SK-N-SH (cell line): ENCODE results near the gene CHST11.

Source experiments
- FOXJ3 ChIP-seq: sonication (generic); formaldehyde crosslinking; IDR thresholded peaks from 2 replicates; pipeline ENCODE4 v1.5.1; 2020; ENCODE audit warnings: mild to moderate bottlenecking, missing genetic modification reagents
- TF ChIP-seq, protein P1 (sequence below): fragments of 200-600 bp; sonication (generic); IDR thresholded peaks from 2 replicates; pipeline ENCODE4 v1.6.1; 2017; ENCODE audit warnings: antibody characterized with exemption, mild to moderate bottlenecking, moderate library complexity

DNA sequence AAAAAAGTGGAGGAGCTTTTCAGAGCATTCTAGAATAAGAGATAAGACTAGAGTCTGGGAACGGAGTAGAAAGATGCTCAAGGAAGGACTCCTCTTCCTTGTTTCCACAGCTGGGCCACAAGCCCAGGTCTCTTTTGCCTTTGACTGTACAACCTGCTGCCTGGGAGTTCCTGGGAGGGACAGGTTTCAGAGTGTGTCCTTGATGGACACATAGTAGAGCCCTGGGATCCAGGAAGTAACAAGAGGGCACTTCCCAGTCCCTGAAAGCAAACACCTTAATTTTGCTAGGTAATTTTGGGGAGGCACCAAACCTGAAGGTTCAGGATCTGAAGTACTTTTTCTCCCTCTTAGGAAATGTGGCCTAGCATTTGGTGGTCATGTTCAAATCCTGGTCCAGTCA, 44.4 kb downstream of the CHST11 start:
- TF ChIP-seq FOXJ3 (CRISPR knock-in tag) = no peak
- TF ChIP-seq, protein P1, sequence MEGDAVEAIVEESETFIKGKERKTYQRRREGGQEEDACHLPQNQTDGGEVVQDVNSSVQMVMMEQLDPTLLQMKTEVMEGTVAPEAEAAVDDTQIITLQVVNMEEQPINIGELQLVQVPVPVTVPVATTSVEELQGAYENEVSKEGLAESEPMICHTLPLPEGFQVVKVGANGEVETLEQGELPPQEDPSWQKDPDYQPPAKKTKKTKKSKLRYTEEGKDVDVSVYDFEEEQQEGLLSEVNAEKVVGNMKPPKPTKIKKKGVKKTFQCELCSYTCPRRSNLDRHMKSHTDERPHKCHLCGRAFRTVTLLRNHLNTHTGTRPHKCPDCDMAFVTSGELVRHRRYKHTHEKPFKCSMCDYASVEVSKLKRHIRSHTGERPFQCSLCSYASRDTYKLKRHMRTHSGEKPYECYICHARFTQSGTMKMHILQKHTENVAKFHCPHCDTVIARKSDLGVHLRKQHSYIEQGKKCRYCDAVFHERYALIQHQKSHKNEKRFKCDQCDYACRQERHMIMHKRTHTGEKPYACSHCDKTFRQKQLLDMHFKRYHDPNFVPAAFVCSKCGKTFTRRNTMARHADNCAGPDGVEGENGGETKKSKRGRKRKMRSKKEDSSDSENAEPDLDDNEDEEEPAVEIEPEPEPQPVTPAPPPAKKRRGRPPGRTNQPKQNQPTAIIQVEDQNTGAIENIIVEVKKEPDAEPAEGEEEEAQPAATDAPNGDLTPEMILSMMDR = no peak
